GM23248 (cell line): ENCODE results near the gene RIMS4. TPM values are rescaled to one million over a fixed set of nuclear protein-coding genes. Genes with fewer than 3 reads are reported as not detected.

Experiments used
- DNase-seq: peaks from one replicate; pipeline ENCODE4 v3.0.0-alpha.2; 2015
- H2AFZ ChIP-seq: fragments of 200-600 bp; sonication (generic); 2 replicates; pipeline ENCODE4 v1.6.1; 2016; ENCODE audit warnings: antibody characterized with exemption
- H3F3A ChIP-seq: fragments of 200-600 bp; sonication (generic); 2 replicates; pipeline ENCODE4 v1.6.1; 2016; ENCODE audit warnings: mild to moderate bottlenecking, antibody characterized with exemption, mixed run types; ENCODE audit not compliant: insufficient read depth
- H3K27ac ChIP-seq: fragments of 200-600 bp; sonication (generic); 2 replicates; pipeline ENCODE4 v1.5.1; 2016; ENCODE audit warnings: mild to moderate bottlenecking
- H3K27me3 ChIP-seq: fragments of 200-600 bp; sonication (generic); replicated peaks from 2 replicates; pipeline ENCODE4 v1.6.1; 2016; ENCODE audit warnings: mild to moderate bottlenecking; ENCODE audit not compliant: insufficient read depth
- H3K36me3 ChIP-seq: fragments of 200-600 bp; sonication (generic); 2 replicates; pipeline ENCODE4 v1.6.1; 2016; ENCODE audit warnings: low read depth, mild to moderate bottlenecking
- H3K4me1 ChIP-seq: fragments of 200-600 bp; sonication (generic); 2 replicates; pipeline ENCODE4 v1.6.1; 2016; ENCODE audit warnings: mild to moderate bottlenecking; ENCODE audit not compliant: insufficient read depth
- H3K4me2 ChIP-seq: fragments of 200-600 bp; sonication (generic); one replicate; pipeline ENCODE4 v1.6.1; 2016; ENCODE audit warnings: mild to moderate bottlenecking; ENCODE audit not compliant: unreplicated experiment
- H3K4me3 ChIP-seq: fragments of 200-600 bp; sonication (generic); 2 replicates; pipeline ENCODE4 v1.5.1; 2016; ENCODE audit warnings: mild to moderate bottlenecking
- H3K79me2 ChIP-seq: fragments of 200-600 bp; sonication (generic); 2 replicates; pipeline ENCODE4 v1.6.1; 2016; ENCODE audit warnings: mild to moderate bottlenecking; ENCODE audit not compliant: insufficient read depth
- H3K9ac ChIP-seq: fragments of 200-600 bp; sonication (generic); 2 replicates; pipeline ENCODE4 v1.6.1; 2016; ENCODE audit warnings: mild to moderate bottlenecking
- H3K9me2 ChIP-seq: fragments of 200-600 bp; sonication (generic); 2 replicates; pipeline ENCODE4 v1.6.1; 2016; ENCODE audit warnings: mixed run types, mild to moderate bottlenecking, moderate library complexity; ENCODE audit not compliant: insufficient read depth
- H3K9me3 ChIP-seq: fragments of 200-600 bp; sonication (generic); one replicate; pipeline ENCODE4 v1.6.1; 2017; ENCODE audit warnings: low read depth
- H4K20me1 ChIP-seq: fragments of 200-600 bp; sonication (generic); 2 replicates; pipeline ENCODE4 v1.6.0; 2016; ENCODE audit not compliant: insufficient read depth
- EZH2 ChIP-seq: fragments of 200-600 bp; sonication (generic); IDR thresholded peaks from 2 replicates; pipeline ENCODE4 v1.6.1; 2018; ENCODE audit warnings: antibody characterized with exemption, mild to moderate bottlenecking; ENCODE audit not compliant: insufficient read depth, poor library complexity, severe bottlenecking
- EZH2phosphoT487 ChIP-seq: fragments of 200-600 bp; sonication (generic); IDR thresholded peaks from 2 replicates; pipeline ENCODE4 v1.6.1; 2018; ENCODE audit warnings: antibody characterized with exemption, moderate library complexity, mild to moderate bottlenecking, low read depth; ENCODE audit not compliant: insufficient read depth
- WGBS, 2 experiments: methylation state at CpG; one replicate each; pipeline ENCODE4 v1.1.6; 2015 to 2017; ENCODE audit warnings: low lambda C conversion rate in 2 of 2, low coverage in 1 of 2; ENCODE audit errors: missing lambda C conversion rate in 2 of 2; 5-methylcytosine and 5-hydroxymethylcytosine counted together
- in situ Hi-C: fragments of 300-500 bp; cut with MboI; formaldehyde crosslinking; loops from 2 replicates; pipeline ENCODE4 v1.15.0; 2020
- polyA plus RNA-seq: library from polyadenylated mRNA; unstranded; fragments of >200 nt; fragmentation: Nextera tagmentation; extraction: Ambion mirVana; gene quantifications from 2 replicates; pipeline ENCODE4 v1.2.1, GENCODE V29; 2016
- total RNA-seq: library from RNA; depleted of rRNA; stranded (reverse); fragments of >200 nt; shearing (Covaris generic); gene quantifications from 2 replicates; pipeline ENCODE4 v1.2.3, GENCODE V29; 2014

RIMS4 gene
- total and polyA plus RNA-seq, 2 experiments from 2014 or later: 0.22 TPM; not detected in 1

GRCh38 chr20:44800391-44801046, 9.8 kb downstream of the RIMS4 start:
- Histone ChIP-seq H3K27ac (no peak overlapping the region), H3K79me2 (no peaks in the 10 kb centered on the region), H3F3A (no peaks in the 10 kb centered on the region), H3K4me2 (no peak overlapping the region), H3K4me3 (no peak overlapping the region), H3K36me3 (no peaks in the 10 kb centered on the region), H3K9ac (no peak overlapping the region), H3K27me3 (peaks cover 17% of the 10 kb centered on the region; the same call in 1 of the 2 replicates), H4K20me1 (no peaks in the 10 kb centered on the region), H3K9me2 (no peaks in the 10 kb centered on the region), H2AFZ (no peak overlapping the region), H3K4me1 (no peaks in the 10 kb centered on the region), H3K9me3 (no peaks in the 10 kb centered on the region)
- TF ChIP-seq EZH2 (no peak), EZH2phosphoT487 (no peak)
- 69 to 75% methylated on average over 8 of the region's 8 CpGs for WGBS, 2 experiments
- in situ Hi-C loops: no loop called here
- DNase-seq: no peak

GRCh38 chr20:44799691-44800090, 10.7 kb downstream of the RIMS4 start:
- TF ChIP-seq EZH2 (no peak), EZH2phosphoT487 (no peak)
- no peak overlapping the region for H2AFZ ChIP-seq

GRCh38 chr20:44796758-44797457, 13.4 kb downstream of the RIMS4 start:
- DNase-seq: no peak
- H3K4me1 ChIP-seq: no peaks in the 10 kb centered on the region
- TF ChIP-seq EZH2: no peak
- TF ChIP-seq EZH2phosphoT487: no peak
- no peaks in the 10 kb centered on the region for H3K36me3 ChIP-seq
- no peaks in the 10 kb centered on the region for H4K20me1 ChIP-seq
- no peak overlapping the region for H3K9ac ChIP-seq
- H3K27me3 ChIP-seq: peaks cover 13% of the 10 kb centered on the region; the same call in 1 of the 2 replicates
- no peak overlapping the region for H3K4me2 ChIP-seq
- no peaks in the 10 kb centered on the region for H3F3A ChIP-seq
- H3K9me2 ChIP-seq: no peaks in the 10 kb centered on the region
- in situ Hi-C loops: no loop called here
- no peak overlapping the region for H3K4me3 ChIP-seq
- H3K27ac ChIP-seq: no peak overlapping the region
- H2AFZ ChIP-seq: no peak overlapping the region
- 78 to 90% methylated on average over 3 of the region's 3 CpGs for WGBS, 2 experiments
- no peaks in the 10 kb centered on the region for H3K9me3 ChIP-seq
- H3K79me2 ChIP-seq: no peaks in the 10 kb centered on the region

More at GRCh38 chr20:44799691-44800090, 10.7 kb downstream of the RIMS4 start:
- in situ Hi-C loops: no loop called here
- H3K27me3 ChIP-seq: peaks cover 17% of the 10 kb centered on the region; the same call in 1 of the 2 replicates
- H3K79me2 ChIP-seq: no peaks in the 10 kb centered on the region
- H4K20me1 ChIP-seq: no peaks in the 10 kb centered on the region
- H3F3A ChIP-seq: no peaks in the 10 kb centered on the region
- DNase-seq: no peak
- H3K9me2 ChIP-seq: no peaks in the 10 kb centered on the region
- H3K4me2 ChIP-seq: no peak overlapping the region
- no peaks in the 10 kb centered on the region for H3K9me3 ChIP-seq
- no peaks in the 10 kb centered on the region for H3K4me1 ChIP-seq
- no peaks in the 10 kb centered on the region for H3K36me3 ChIP-seq
- no peak overlapping the region for H3K9ac ChIP-seq
- WGBS, 2 experiments: 77 to 79% methylated on average over 5 of the region's 5 CpGs
- H3K4me3 ChIP-seq: no peak overlapping the region
- no peak overlapping the region for H3K27ac ChIP-seq

- no peak overlapping the region for H3K4me3 ChIP-seq
- no peaks in the 10 kb centered on the region for H4K20me1 ChIP-seq
- H3K79me2 ChIP-seq: no peaks in the 10 kb centered on the region
- no peak for TF ChIP-seq EZH2
- no peaks in the 10 kb centered on the region for H3K4me1 ChIP-seq
- no peak for DNase-seq
- H3K9ac ChIP-seq: no peak overlapping the region
- H3K9me2 ChIP-seq: no peaks in the 10 kb centered on the region
- no peak overlapping the region for H3K4me2 ChIP-seq
- no peaks in the 10 kb centered on the region for H3F3A ChIP-seq
- H3K27me3 ChIP-seq: peaks cover 13% of the 10 kb centered on the region; the same call in 1 of the 2 replicates
- H3K9me3 ChIP-seq: no peaks in the 10 kb centered on the region
- H3K36me3 ChIP-seq: no peaks in the 10 kb centered on the region
- H3K27ac ChIP-seq: no peak overlapping the region
- in situ Hi-C loops: no loop called here
- H2AFZ ChIP-seq: no peak overlapping the region
Measured at GRCh38 chr20:44796311-44796710, 14.0 kb downstream of the RIMS4 start.
